ENCODE measurements around the gene CELSR1. TPM values are rescaled to one million over a fixed set of nuclear protein-coding genes. Genes with fewer than 3 reads are reported as not detected.

The CELSR1 gene
- total RNA-seq, 1 experiment from 2014 or later: 22.6 TPM

DNA sequence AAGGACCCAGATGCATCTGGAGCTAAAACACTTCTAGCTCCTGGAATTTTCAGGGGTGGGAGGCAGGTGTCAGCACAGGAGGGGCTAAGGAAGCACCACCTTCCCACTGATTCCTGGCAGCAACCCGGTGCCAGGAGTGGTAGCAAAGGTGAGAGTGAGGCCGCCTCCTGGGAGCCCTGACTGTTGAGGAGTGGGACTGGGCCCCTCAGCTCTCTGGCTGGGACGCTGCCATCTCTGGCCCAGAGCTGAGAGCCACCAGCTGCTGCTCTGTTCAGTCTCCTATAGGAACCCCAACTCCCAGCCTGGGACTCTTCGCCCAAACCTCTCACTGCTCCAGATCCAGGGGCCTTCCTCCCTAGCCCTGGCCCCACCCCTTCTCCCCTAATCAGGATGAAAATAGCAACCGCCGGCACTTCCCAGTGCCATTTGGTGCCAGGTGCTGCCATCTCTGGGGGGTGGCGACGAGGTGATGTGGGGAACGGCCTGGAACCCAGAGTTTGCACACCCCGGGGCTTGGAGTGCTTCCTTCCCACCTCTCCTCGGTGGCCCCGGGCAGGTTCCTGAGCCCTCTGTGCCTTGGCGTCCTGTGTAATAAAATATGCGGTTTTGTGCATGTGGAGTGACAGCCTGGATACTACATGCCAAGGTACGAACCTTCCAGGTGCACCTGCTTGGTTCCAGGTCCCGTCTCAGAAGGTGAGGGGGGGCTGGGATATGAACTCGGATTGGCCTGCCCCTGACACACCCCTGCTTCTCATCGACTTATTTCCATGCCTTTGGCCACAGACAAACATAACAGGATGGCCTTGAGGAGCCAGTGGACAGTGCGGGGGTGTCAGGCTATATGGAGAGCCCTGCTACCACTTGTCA is 35.7 kb upstream of the CELSR1 start:
- Histone ChIP-seq H3K27me3 (ENCODE audit: insufficient read depth, low read length) (no peaks in the 10 kb centered on the region; the same call in 1 of the 2 replicates), H3K23me2 (ENCODE audit: insufficient read length, low read depth, low read length, poor library complexity, severe bottlenecking) (peaks cover 8% of the 10 kb centered on the region), H2AK5ac (ENCODE audit: insufficient read length, low read length) (no peak overlapping the region), H3K9me3 (ENCODE audit: control insufficient read depth, low read depth, low read length) (no peaks in the 10 kb centered on the region), H2AFZ (ENCODE audit: low read length) (no peak overlapping the region), H2BK15ac (ENCODE audit: low read depth, low read length) (no peak overlapping the region), H4K8ac (replicated peaks; ENCODE audit: insufficient read length, low read depth, low read length) (no peak overlapping the region), H2BK12ac (ENCODE audit: insufficient read length, low read depth, low read length) (no peak overlapping the region), H3K79me2 (ENCODE audit: insufficient read depth, low read length) (no peaks in the 10 kb centered on the region), H4K91ac (ENCODE audit: insufficient read length, low read depth, low read length) (no peak overlapping the region), H3T11ph (ENCODE audit: low read length) (no peak overlapping the region), H3K4me2 (ENCODE audit: insufficient read depth, insufficient read length, low read length) (no peak overlapping the region), H3K18ac (ENCODE audit: insufficient read length, low read depth, low read length) (no peak overlapping the region), H3K9ac (ENCODE audit: extremely low read depth, insufficient read length, low read length) (no peak overlapping the region), H3K27ac (ENCODE audit: insufficient read length, low read depth, low read length) (no peak overlapping the region), H2BK20ac (ENCODE audit: low read depth, low read length, poor library complexity, severe bottlenecking) (no peak overlapping the region), H2BK120ac (ENCODE audit: low read depth, low read length, poor library complexity, severe bottlenecking) (no peak overlapping the region), H3K4ac (ENCODE audit: low read depth, low read length) (no peak overlapping the region), H4K20me1 (ENCODE audit: control insufficient read depth, insufficient read depth, insufficient read length) (no peaks in the 10 kb centered on the region), H3K23ac (ENCODE audit: insufficient read length, low read depth, low read length) (no peak overlapping the region), H3K79me1 (ENCODE audit: insufficient read depth, low read depth, low read length, poor library complexity, severe bottlenecking) (no peaks in the 10 kb centered on the region), H4K5ac (ENCODE audit: insufficient read length, low read depth, low read length) (no peak overlapping the region), H2BK5ac (ENCODE audit: insufficient read length, low read length) (no peak overlapping the region), H3K56ac (ENCODE audit: insufficient read length, low read depth, low read length) (no peak overlapping the region), H3K4me1 (ENCODE audit: insufficient read depth, low read length) (no peaks in the 10 kb centered on the region), H3K14ac (ENCODE audit: insufficient read depth, low read length) (no peak overlapping the region)
- Mint-ChIP-seq H3K4me1 (peaks cover 19 to 22% of the 10 kb centered on the region in 2 experiments), H3K36me3 (ENCODE audit: insufficient read depth in 1 of 3, low read depth in 3 of 3) (peaks cover 0 to 5% (median 0%) of the 10 kb centered on the region in 3 experiments; a peak in 3 of 7 replicates), H3K9me3 (peaks cover 9 to 11% of the 10 kb centered on the region in 2 experiments), H3K4me3 (no peak overlapping the region), H3K27ac (no peak overlapping the region), H3K27me3 (ENCODE audit: low read depth) (peaks cover 29% of the 10 kb centered on the region)
- no peak for DNase-seq
- WGBS (ENCODE audit: extremely low coverage, insufficient read length, low lambda C conversion rate): no CpG with 5 or more reads among the region's 19 CpGs
- no peak for TF ChIP-seq CTCF (conservative IDR thresholded peaks at IDR 0.05)

Measured in H9 (cell line).